HCT116 (cell line): Measurements from ENCODE around the gene LIMA1.

Experiments used
- ATF3 ChIP-seq: IDR thresholded peaks from 2 replicates; pipeline ENCODE4 v1.6.1; 2012
- CTCF ChIP-seq, 3 experiments: fragments of 200-600 bp in 1 of 3; sonication (generic) in 1 of 3; IDR thresholded peaks in 2 of 3; conservative IDR thresholded peaks in 1 of 3; 2 replicates each; pipeline ENCODE4 v1.5.1; 2012 to 2017; ENCODE audit warnings: low read depth in 2 of 3, low read length in 2 of 3, antibody characterized with exemption in 1 of 3, borderline replicate concordance in 1 of 3, control low read depth in 1 of 3, mild to moderate bottlenecking in 1 of 3, mixed read lengths in 1 of 3, mixed run types in 1 of 3, moderate library complexity in 1 of 3; ENCODE audit not compliant: insufficient read depth in 1 of 3
- EGR1 ChIP-seq: IDR thresholded peaks from 2 replicates; pipeline ENCODE4 v1.6.1; 2012; ENCODE audit warnings: low read depth
- EZH2 ChIP-seq: fragments of 200-600 bp; sonication (generic); IDR thresholded peaks from 2 replicates; pipeline ENCODE4 v1.6.1; 2017; ENCODE audit warnings: antibody characterized with exemption, mixed run types
- EZH2phosphoT487 ChIP-seq: fragments of 200-600 bp; IDR thresholded peaks from 2 replicates; pipeline ENCODE4 v1.6.1; 2018; ENCODE audit warnings: antibody characterized with exemption, borderline replicate concordance
- JUND ChIP-seq: IDR thresholded peaks from 2 replicates; pipeline ENCODE4 v1.6.1; 2012
- POLR2A ChIP-seq: IDR thresholded peaks from 2 replicates; pipeline ENCODE4 v1.7.0; 2011; ENCODE audit warnings: borderline replicate concordance; ENCODE audit not compliant: insufficient read depth, insufficient read length; ENCODE audit errors: extremely low read depth
- POLR2AphosphoS5 ChIP-seq: IDR thresholded peaks from 2 replicates; pipeline ENCODE4 v1.6.1; 2011; ENCODE audit warnings: mild to moderate bottlenecking, low read depth, low read length, moderate library complexity
- RAD21 ChIP-seq: IDR thresholded peaks from 2 replicates; pipeline ENCODE4 v1.6.1; 2012; ENCODE audit warnings: low read depth, mild to moderate bottlenecking
- SP1 ChIP-seq: IDR thresholded peaks from 2 replicates; pipeline ENCODE4 v1.6.1; 2012; ENCODE audit warnings: low read depth
- ZBTB33 ChIP-seq: IDR thresholded peaks from 2 replicates; pipeline ENCODE4 v1.6.1; 2011; ENCODE audit warnings: mild to moderate bottlenecking, low read length, moderate library complexity; ENCODE audit not compliant: insufficient replicate concordance; ENCODE audit errors: extremely low read depth

GRCh38 chr12:50240792-50241114 is 42.6 kb downstream of the LIMA1 start:
- no peak for TF ChIP-seq POLR2AphosphoS5
- TF ChIP-seq ZBTB33: no peak
- no peak for TF ChIP-seq CTCF (IDR thresholded peaks at IDR 0.05 in 2 of 3, conservative IDR thresholded peaks at IDR 0.05 in 1 of 3; ENCODE audit: borderline replicate concordance in 1 of 3, insufficient read depth in 1 of 3, low read depth in 2 of 3, low read length in 2 of 3)
- no peak for TF ChIP-seq EZH2
- no peak for TF ChIP-seq RAD21
- no peak for TF ChIP-seq SP1
- no peak for TF ChIP-seq ATF3
- TF ChIP-seq JUND: no peak
- TF ChIP-seq EGR1: no peak
- no peak for TF ChIP-seq EZH2phosphoT487
- TF ChIP-seq POLR2A: no peak
